Pons (tissue), 1 donor: ENCODE results near the gene TAF1B.

Experiments used
- DNase-seq: peaks from one replicate; pipeline ENCODE4 v3.0.0-alpha.2; 2016; ENCODE audit warnings: low spot score

TAF1B gene

GRCh38 chr2:9941996-9942390 is 98.7 kb downstream of the TAF1B start:
- DNase-seq = no peak

- no peak for DNase-seq
Observed at GRCh38 chr2:9944330-9944758, 101.1 kb downstream of the TAF1B start.

GRCh38 chr2:9945596-9945995 is 102.3 kb downstream of the TAF1B start:
- no peak for DNase-seq

DNA sequence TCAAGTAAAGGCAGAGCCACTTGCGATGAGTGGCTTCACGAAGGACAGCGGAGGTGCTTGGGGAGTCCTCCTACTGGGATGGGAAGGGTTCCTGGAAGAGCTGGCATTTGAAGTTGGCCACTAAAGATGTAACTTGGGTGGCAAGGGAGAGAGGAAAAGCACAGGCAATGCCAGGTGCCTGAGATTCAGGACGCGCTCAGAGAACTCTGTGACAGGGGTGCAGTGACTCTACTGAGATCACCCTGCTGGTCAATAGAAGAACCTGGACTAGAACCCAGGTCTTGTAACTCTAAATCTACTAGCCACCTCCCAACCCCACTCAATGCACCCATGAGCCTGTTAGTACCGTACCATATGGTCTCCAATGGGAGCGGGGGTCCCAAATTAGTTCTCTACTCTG is 102.8 kb downstream of the TAF1B start:
- DNase-seq = no peak

GRCh38 chr2:9946818-9947217 is 103.5 kb downstream of the TAF1B start:
- no peak for DNase-seq

- DNase-seq = no peak
Observed at GRCh38 chr2:9948721-9949120, 105.4 kb downstream of the TAF1B start.

DNA sequence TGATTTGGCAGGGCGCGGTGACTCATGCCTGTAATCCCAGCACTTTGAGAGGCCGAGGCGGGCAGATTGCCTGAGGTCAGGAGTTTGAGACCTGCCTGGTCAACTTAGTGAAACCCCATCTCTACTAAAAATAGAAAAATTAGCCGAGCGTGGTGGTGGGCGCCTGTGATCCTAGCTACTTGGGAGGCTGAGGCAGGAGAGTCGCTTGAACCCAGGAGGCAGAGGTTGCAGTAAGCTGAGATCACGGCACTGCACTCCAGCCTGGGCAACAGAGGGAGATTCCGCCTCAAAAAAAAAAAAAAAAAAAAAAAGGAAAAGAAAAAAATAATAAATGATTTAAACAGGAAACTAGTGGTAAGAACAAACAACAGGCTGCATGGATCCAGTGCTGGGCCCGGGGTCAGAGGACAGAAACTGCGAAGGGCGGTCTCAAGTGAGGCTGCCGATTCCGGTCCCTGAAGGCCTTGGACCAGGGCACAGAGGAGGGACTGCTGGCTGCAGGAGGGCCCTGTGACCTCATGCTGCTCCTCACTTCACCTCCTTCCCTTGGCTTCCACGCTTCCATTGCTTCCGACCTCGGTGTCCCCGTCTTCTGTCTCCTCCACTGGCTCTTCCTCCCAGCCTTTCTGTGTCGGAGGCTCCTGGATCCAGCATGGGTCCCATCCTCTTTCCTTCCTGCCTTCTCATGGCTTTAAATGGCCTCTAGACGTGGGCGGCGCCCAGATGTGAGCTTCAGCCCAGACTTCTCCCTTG is 106.1 kb downstream of the TAF1B start:
- no peak for DNase-seq

- no peak for DNase-seq
Observed at GRCh38 chr2:9949992-9950520, 106.8 kb downstream of the TAF1B start.

GRCh38 chr2:9950521-9951271 is 107.4 kb downstream of the TAF1B start:
- DNase-seq = no peak

DNA sequence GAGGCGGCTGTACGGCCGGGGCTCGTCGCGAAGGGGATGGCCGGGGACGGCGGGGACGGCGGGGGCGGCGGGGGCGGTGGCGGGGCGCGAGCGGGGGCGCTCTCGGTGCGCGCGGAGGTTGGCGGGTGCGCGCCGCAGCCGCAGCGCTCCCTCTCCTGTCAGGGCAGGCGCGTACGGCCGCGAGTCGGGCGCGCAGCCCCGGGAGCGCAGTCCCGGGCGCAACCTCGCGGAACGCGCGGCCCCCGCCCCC is 107.9 kb downstream of the TAF1B start:
- DNase-seq = no peak

DNA sequence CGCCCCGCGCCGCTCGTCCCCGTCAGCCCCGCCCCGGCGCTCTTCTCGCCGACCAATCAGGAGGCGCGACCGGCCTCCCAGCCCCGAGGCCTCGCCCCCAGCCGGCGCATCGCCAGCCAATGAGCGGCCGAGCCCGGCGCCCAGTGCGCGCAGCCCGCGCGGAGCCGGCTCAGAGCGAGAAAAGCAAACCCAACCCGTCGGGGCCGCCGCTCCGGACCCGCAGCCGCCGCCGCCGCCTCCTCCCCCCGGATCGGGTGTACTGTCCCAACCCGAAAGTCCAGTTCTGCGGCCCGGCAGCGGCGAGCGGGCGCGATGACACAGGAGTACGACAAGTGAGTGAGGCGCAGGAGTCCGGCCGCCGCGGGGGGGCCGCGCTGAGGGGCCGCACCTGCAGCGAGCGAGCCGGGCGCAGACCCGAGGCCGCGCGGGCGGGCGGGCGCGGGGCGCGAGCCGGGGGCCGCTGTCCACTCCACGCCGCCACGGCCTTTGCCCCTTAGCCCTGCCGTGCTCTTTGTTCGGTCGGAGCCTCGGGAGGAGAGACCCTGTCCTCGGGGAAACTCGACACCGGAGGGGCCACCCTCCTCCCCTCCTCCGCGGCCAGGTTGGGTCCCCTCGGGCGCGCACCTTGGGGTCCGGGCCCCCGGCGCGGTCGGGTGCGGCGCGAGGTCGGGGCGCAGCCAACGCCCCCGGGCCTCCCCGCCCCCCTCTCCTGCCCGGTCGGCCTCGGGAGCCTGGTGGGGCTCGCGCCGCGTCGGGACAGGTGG is 108.4 kb downstream of the TAF1B start, which contains the start of gene GRHL1:
GRHL1 (plus strand) TSS at position 172 of the 764 bp plus-strand sequence; CDS start at position 313, 141 bp downstream.
- peak; percentile 87 for DNase-seq

DNA sequence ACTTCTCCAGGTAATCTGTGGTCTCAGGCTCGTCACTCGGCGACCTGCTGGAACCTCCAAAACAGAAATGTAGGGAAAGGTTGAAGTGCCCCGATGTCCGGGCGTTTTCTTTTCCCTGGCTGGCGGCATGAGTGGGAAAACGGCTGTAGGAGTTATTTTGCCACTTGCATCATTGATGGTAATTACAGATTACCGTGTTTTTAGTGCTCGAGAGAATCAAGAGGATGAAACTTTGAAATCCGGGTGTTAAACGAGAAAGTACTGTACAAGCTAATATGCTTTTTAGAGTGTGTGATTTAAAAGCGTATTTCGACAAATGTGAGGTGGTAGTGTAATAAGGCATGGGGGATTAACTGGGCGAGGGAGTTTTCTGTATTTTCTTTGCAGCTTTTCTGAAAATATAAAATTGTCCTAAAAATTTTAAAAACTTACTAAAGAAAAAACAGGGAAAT is 109.0 kb downstream of the TAF1B start:
- no peak for DNase-seq

- DNase-seq = no peak
Observed at GRCh38 chr2:9952856-9953503, 109.7 kb downstream of the TAF1B start.

DNA sequence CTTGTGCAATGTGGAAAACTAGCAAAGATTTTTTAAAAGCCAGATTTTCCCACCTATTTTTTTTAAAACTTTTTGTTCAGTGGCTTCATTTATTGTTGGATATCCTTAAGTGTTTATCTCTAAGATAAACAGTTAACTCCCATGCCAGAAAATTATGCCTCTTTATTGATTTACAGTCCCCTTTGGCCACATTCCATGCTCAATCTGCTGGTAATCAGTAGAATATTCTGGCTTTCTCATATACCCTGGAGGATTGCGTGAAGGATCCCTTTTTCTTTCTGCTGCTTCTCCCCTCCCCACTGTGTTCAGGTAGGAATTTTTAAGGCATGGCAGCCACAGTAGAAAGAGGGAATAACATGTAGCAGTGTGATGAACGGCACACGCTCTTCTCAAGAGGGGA is 110.9 kb downstream of the TAF1B start:
- no peak for DNase-seq

GRCh38 chr2:9958057-9958456 is 114.8 kb downstream of the TAF1B start:
- no peak for DNase-seq

GRCh38 chr2:9959262-9959661 is 116.0 kb downstream of the TAF1B start:
- DNase-seq = no peak

DNA sequence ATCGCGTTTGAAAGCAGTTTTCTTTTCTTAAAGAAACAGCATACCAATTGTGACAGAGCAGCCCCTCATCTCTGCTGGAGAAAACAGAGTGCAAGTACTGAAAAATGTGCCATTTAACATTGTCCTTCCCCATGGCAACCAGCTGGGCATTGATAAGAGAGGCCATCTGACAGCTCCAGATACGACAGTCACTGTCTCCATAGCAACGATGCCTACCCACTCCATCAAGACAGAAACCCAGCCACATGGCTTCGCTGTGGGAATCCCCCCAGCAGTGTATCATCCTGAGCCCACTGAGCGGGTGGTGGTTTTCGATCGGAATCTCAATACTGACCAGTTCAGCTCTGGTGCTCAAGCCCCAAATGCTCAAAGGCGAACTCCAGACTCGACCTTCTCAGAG is 117.7 kb downstream of the TAF1B start:
- DNase-seq = no peak

GRCh38 chr2:9964334-9964980 is 121.2 kb downstream of the TAF1B start:
- DNase-seq = no peak

GRCh38 chr2:9965119-9965822 is 122.0 kb downstream of the TAF1B start:
- DNase-seq = no peak

- no peak for DNase-seq
Observed at GRCh38 chr2:9966491-9967022, 123.3 kb downstream of the TAF1B start.
